ENCODE data around the gene TMPRSS9. TPM values are rescaled to one million over a fixed set of nuclear protein-coding genes. Genes with fewer than 3 reads are reported as not detected.
"Not testable (repeated sequence)": the region's sequence is repeated elsewhere in the genome, so short reads cannot be mapped to it uniquely, and the experiment has no call there.

Gene TMPRSS9
- total RNA-seq, 2 donors from 2014 or later = not detected

GRCh38 chr19:2345794-2346663 is 14.0 kb upstream of the TMPRSS9 start:
- Histone ChIP-seq H3K4me3 (no peak overlapping the region), H3K36me3 (peaks cover 4% of the 10 kb centered on the region), H3K27ac (no peak overlapping the region), H3K4me1 (no peaks in the 10 kb centered on the region), H3K27me3 (no peaks in the 10 kb centered on the region), H3K9me3 (no peaks in the 10 kb centered on the region)
- TF ChIP-seq CTCF (IDR thresholded peaks at IDR 0.05) = no peak
- no peak for DNase-seq (ENCODE audit: low spot score)

- DNase-seq (ENCODE audit: low spot score); H3K4me1 ChIP-seq: not testable (repeated sequence)
- H3K36me3 ChIP-seq = peaks cover 19% of the 10 kb centered on the region
Observed at GRCh38 chr19:2349818-2350217, 10.2 kb upstream of the TMPRSS9 start.

GRCh38 chr19:2350656-2351055 is 9.4 kb upstream of the TMPRSS9 start:
- H3K4me3 ChIP-seq = no peak overlapping the region
- H3K27ac ChIP-seq = no peak overlapping the region
- no peaks in the 10 kb centered on the region for H3K4me1 ChIP-seq
- TF ChIP-seq CTCF (IDR thresholded peaks at IDR 0.05) = no peak
- H3K36me3 ChIP-seq = peaks cover 19% of the 10 kb centered on the region
- H3K9me3 ChIP-seq = no peaks in the 10 kb centered on the region
- no peaks in the 10 kb centered on the region for H3K27me3 ChIP-seq
- DNase-seq (ENCODE audit: low spot score) = no peak

More at GRCh38 chr19:2349818-2350217, 10.2 kb upstream of the TMPRSS9 start:
- H3K4me3 ChIP-seq, H3K27me3 ChIP-seq, H3K9me3 ChIP-seq, H3K27ac ChIP-seq: not testable (repeated sequence)

GRCh38 chr19:2351591-2351990 is 8.5 kb upstream of the TMPRSS9 start:
- Histone ChIP-seq H3K9me3 (no peaks in the 10 kb centered on the region), H3K36me3 (peaks cover 19% of the 10 kb centered on the region), H3K4me1 (no peaks in the 10 kb centered on the region), H3K4me3 (no peak overlapping the region), H3K27ac (no peak overlapping the region), H3K27me3 (no peaks in the 10 kb centered on the region)
- no peak for TF ChIP-seq CTCF (IDR thresholded peaks at IDR 0.05)
- DNase-seq (ENCODE audit: low spot score) = no peak

- Histone ChIP-seq H3K9me3 (no peaks in the 10 kb centered on the region), H3K4me3 (no peak overlapping the region), H3K27me3 (no peaks in the 10 kb centered on the region), H3K4me1 (no peaks in the 10 kb centered on the region), H3K27ac (no peak overlapping the region), H3K36me3 (peaks cover 19% of the 10 kb centered on the region)
- TF ChIP-seq CTCF (IDR thresholded peaks at IDR 0.05) = no peak
- DNase-seq (ENCODE audit: low spot score) = no peak
Observed at GRCh38 chr19:2352121-2352520, 7.9 kb upstream of the TMPRSS9 start.

GRCh38 chr19:2353159-2353886 is 6.7 kb upstream of the TMPRSS9 start:
- Histone ChIP-seq H3K27ac (no peak overlapping the region), H3K27me3 (no peaks in the 10 kb centered on the region), H3K4me1 (no peaks in the 10 kb centered on the region), H3K4me3 (no peak overlapping the region), H3K9me3 (no peaks in the 10 kb centered on the region), H3K36me3 (peaks cover 19% of the 10 kb centered on the region)
- no peak for TF ChIP-seq CTCF (IDR thresholded peaks at IDR 0.05)
- DNase-seq (ENCODE audit: low spot score) = no peak
